DND-41 (cell line): ENCODE data around the gene FOXK1.

ENCODE experiments used
- ATAC-seq: fragments of 200-7000 bp; cut with Tn5 transposase; 3 replicates; pipeline ENCODE4 v1.9.1; 2021; ENCODE audit warnings: low read depth; ENCODE audit not compliant: insufficient read depth
- DNase-seq: peaks from one replicate; pipeline ENCODE4 v3.0.0-alpha.2; 2020
- H2AFZ ChIP-seq: 2 replicates; pipeline ENCODE4 v1.6.0; 2012; ENCODE audit warnings: low read depth, low read length
- H3K27ac ChIP-seq: 2 replicates; pipeline ENCODE4 v1.5.1; 2012; ENCODE audit warnings: low read length, inconsistent platforms
- H3K27me3 ChIP-seq: fragments of 200-600 bp; sonication (generic); 2 replicates; pipeline ENCODE4 v1.6.0; 2012; ENCODE audit warnings: low read length, mild to moderate bottlenecking, inconsistent platforms; ENCODE audit not compliant: insufficient read depth, poor library complexity
- H3K36me3 ChIP-seq: 2 replicates; pipeline ENCODE4 v1.5.1; 2012; ENCODE audit warnings: low read length, inconsistent platforms; ENCODE audit not compliant: insufficient read depth
- H3K4me1 ChIP-seq: 2 replicates; pipeline ENCODE4 v1.5.1; 2012; ENCODE audit warnings: mild to moderate bottlenecking, low read length; ENCODE audit not compliant: insufficient read depth
- H3K4me2 ChIP-seq: 2 replicates; pipeline ENCODE4 v1.6.0; 2012; ENCODE audit warnings: mild to moderate bottlenecking, moderate library complexity, low read length, inconsistent platforms; ENCODE audit not compliant: insufficient read depth
- H3K4me3 ChIP-seq, 2 experiments: fragments of 200-600 bp in 1 of 2; shearing (Covaris generic) in 1 of 2; 2 replicates each; pipeline ENCODE4 v1.5.1; 2012 to 2016; ENCODE audit warnings: inconsistent platforms in 2 of 2, low read length in 2 of 2, mild to moderate bottlenecking in 2 of 2, low read depth in 1 of 2, moderate library complexity in 1 of 2
- H3K79me2 ChIP-seq: 2 replicates; pipeline ENCODE4 v1.6.0; 2012; ENCODE audit warnings: low read length, inconsistent platforms; ENCODE audit not compliant: insufficient read depth
- H3K9ac ChIP-seq: 2 replicates; pipeline ENCODE4 v1.6.0; 2012; ENCODE audit warnings: low read depth, mild to moderate bottlenecking, inconsistent platforms, low read length, moderate library complexity
- H3K9me3 ChIP-seq: 2 replicates; pipeline ENCODE4 v1.5.1; 2012; ENCODE audit warnings: low read length, moderate library complexity, mild to moderate bottlenecking, inconsistent platforms; ENCODE audit not compliant: insufficient read depth, severe bottlenecking
- H4K20me1 ChIP-seq: 2 replicates; pipeline ENCODE4 v1.6.0; 2012; ENCODE audit warnings: low read length; ENCODE audit not compliant: insufficient read depth
- CTCF ChIP-seq: IDR thresholded peaks from 2 replicates; pipeline ENCODE4 v1.5.1; 2012; ENCODE audit warnings: borderline replicate concordance, low read length, moderate library complexity, mild to moderate bottlenecking; ENCODE audit not compliant: poor library complexity, severe bottlenecking; ENCODE audit errors: extremely low read depth
- EZH2 ChIP-seq: IDR thresholded peaks from 3 replicates; pipeline ENCODE4 v1.6.1; 2012; ENCODE audit warnings: borderline replicate concordance, low read depth, mild to moderate bottlenecking, moderate library complexity, low read length, inconsistent platforms; ENCODE audit not compliant: severe bottlenecking

FOXK1 gene

GRCh38 chr7:4763794-4764185, 81.7 kb downstream of the FOXK1 start:
- H4K20me1 ChIP-seq: peaks cover 29% of the 10 kb centered on the region; the same call in 1 of the 2 replicates
- no peaks in the 10 kb centered on the region for H3K4me1 ChIP-seq
- ATAC-seq: no peak
- no peaks in the 10 kb centered on the region for H3K9me3 ChIP-seq
- H3K9ac ChIP-seq: no peak overlapping the region
- H3K27me3 ChIP-seq: no peaks in the 10 kb centered on the region
- H3K27ac ChIP-seq: no peak overlapping the region
- no peak overlapping the region for H3K4me2 ChIP-seq
- DNase-seq: no peak
- H2AFZ ChIP-seq: no peak overlapping the region
- H3K36me3 ChIP-seq: peaks cover 74% of the 10 kb centered on the region
- no peak for TF ChIP-seq EZH2
- no peak for TF ChIP-seq CTCF
- H3K79me2 ChIP-seq: no peaks in the 10 kb centered on the region
- no peak overlapping the region for H3K4me3 ChIP-seq

- H4K20me1 ChIP-seq: peaks cover 31% of the 10 kb centered on the region; the same call in 1 of the 2 replicates
- no peak for TF ChIP-seq EZH2
- TF ChIP-seq CTCF: no peak
- no peaks in the 10 kb centered on the region for H3K27me3 ChIP-seq
- ATAC-seq: no peak
- no peak overlapping the region for H3K4me3 ChIP-seq
- no peaks in the 10 kb centered on the region for H3K9me3 ChIP-seq
- peaks cover 68% of the 10 kb centered on the region for H3K36me3 ChIP-seq
- no peak overlapping the region for H3K9ac ChIP-seq
- no peak overlapping the region for H3K27ac ChIP-seq
- DNase-seq: no peak
- H3K79me2 ChIP-seq: no peaks in the 10 kb centered on the region
- no peak overlapping the region for H2AFZ ChIP-seq
- H3K4me1 ChIP-seq: no peaks in the 10 kb centered on the region
- no peak overlapping the region for H3K4me2 ChIP-seq
Observed at GRCh38 chr7:4764402-4765007, 82.4 kb downstream of the FOXK1 start.

GRCh38 chr7:4765776-4766490, 83.8 kb downstream of the FOXK1 start:
- no peak overlapping the region for H3K9ac ChIP-seq
- DNase-seq: no peak
- H3K9me3 ChIP-seq: no peaks in the 10 kb centered on the region
- no peak overlapping the region for H2AFZ ChIP-seq
- H4K20me1 ChIP-seq: peaks cover 31% of the 10 kb centered on the region; the same call in 1 of the 2 replicates
- no peaks in the 10 kb centered on the region for H3K4me1 ChIP-seq
- no peak overlapping the region for H3K27ac ChIP-seq
- peaks cover 56% of the 10 kb centered on the region for H3K36me3 ChIP-seq
- no peak overlapping the region for H3K4me2 ChIP-seq
- no peaks in the 10 kb centered on the region for H3K27me3 ChIP-seq
- no peak for ATAC-seq
- TF ChIP-seq EZH2 (no peak), CTCF (no peak)
- no peak overlapping the region for H3K4me3 ChIP-seq
- H3K79me2 ChIP-seq: no peaks in the 10 kb centered on the region
